Measurements from ENCODE around the gene CYFIP1.

DNA sequence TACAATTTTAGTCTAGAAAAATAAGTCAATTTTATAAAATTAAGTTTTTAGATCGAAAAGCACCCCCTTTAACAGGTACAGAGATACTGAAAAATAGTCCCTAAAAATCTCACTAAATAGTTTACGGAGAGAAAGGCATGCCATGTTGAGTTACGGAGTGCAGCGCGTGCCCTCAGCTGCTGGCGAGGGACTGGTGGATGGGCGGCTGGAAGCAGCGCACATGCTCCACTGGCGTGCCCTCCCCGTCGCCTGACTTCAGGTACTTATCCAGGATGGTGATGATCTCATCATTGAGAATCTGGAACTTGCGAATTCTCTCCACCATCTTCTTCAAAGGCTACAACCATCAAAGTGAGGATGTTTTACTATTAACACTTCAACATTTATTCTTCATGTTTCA, 110.3 kb downstream of the CYFIP1 start:
- TF ChIP-seq, protein P1, sequence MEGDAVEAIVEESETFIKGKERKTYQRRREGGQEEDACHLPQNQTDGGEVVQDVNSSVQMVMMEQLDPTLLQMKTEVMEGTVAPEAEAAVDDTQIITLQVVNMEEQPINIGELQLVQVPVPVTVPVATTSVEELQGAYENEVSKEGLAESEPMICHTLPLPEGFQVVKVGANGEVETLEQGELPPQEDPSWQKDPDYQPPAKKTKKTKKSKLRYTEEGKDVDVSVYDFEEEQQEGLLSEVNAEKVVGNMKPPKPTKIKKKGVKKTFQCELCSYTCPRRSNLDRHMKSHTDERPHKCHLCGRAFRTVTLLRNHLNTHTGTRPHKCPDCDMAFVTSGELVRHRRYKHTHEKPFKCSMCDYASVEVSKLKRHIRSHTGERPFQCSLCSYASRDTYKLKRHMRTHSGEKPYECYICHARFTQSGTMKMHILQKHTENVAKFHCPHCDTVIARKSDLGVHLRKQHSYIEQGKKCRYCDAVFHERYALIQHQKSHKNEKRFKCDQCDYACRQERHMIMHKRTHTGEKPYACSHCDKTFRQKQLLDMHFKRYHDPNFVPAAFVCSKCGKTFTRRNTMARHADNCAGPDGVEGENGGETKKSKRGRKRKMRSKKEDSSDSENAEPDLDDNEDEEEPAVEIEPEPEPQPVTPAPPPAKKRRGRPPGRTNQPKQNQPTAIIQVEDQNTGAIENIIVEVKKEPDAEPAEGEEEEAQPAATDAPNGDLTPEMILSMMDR (IDR thresholded peaks at IDR 0.05 in 8 of 11, conservative IDR thresholded peaks at IDR 0.05 in 3 of 11), result no peak
- peak; percentile 23 to 74 (median 50) for TF ChIP-seq POLR2AphosphoS5 (IDR thresholded peaks at IDR 0.05)

Measured in spleen (tissue), 7 donors.